NCI-H69 (cell line): ENCODE data around the gene RAP2A.

Source experiments
- DNase-seq: peaks from one replicate; lab custom pipeline; 2025; lab: John Stamatoyannopoulos, UW

RAP2A gene

GRCh38 chr13:97495678-97496077, 61.7 kb downstream of the RAP2A start:
- no peak for DNase-seq

DNA sequence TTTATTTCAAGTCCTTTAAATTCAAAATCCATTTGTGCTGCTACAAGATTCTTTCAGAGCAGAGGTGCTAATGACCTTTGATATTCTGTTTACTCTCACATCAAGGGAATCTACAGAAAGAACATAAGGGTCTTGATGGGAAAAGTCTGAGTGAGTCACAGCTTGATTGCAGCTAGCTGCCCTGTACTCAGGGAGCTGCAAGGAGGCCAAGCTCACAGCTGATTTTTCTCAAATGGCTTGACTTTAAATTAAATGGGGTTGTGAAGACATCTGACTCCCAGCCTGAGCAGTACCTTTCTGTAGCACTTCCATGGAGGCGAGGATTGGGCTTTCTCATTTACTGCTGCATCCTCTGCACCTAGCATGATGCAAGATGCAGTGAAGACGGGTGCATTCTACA, 62.5 kb downstream of the RAP2A start:
- DNase-seq: no peak

DNA sequence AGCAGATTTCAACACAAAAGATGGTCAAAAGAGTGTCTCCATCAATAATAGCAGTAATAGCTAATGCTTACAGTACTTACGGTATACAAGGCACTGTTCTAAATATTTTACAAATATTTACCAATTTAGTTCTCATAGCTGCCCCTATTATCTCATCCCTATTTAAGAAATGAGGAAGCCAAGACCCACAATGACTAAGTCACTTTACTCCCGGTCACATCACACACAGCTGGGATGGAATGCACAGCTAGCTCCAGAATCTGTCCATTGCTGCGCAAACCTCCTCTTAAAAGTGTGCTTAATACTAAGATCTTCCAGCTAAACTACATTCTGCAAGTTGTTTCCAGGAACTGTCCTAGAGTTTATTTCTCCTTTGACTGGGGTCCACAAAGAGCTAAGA, 63.4 kb downstream of the RAP2A start:
- DNase-seq: no peak

GRCh38 chr13:97498419-97498818, 64.5 kb downstream of the RAP2A start:
- no peak for DNase-seq

GRCh38 chr13:97499181-97499580, 65.2 kb downstream of the RAP2A start:
- no peak for DNase-seq

- DNase-seq: no peak
These were observed 68.2 kb downstream of the RAP2A start for GRCh38 chr13:97502181-97502580.

- no peak for DNase-seq
These were observed 68.7 kb downstream of the RAP2A start for GRCh38 chr13:97502706-97503105.

DNA sequence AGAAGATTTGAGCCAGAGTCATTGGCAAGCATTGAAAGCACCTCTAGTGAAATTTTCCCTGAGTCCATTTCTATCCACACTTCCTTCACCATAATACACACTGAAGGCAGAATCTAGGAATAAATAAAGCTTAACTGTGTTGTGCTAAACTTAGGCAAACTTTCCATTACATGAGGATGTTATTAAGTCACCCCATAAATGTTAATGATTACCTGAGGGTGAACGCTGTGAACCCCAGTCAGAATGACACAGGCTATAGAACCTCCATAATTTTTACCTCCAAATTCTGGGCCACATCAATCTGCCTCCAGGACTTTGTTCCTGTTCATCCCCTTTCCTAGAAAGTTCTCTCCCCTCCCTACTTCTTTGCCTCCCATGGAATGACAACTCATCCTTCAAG, 71.0 kb downstream of the RAP2A start:
- DNase-seq: no peak

DNA sequence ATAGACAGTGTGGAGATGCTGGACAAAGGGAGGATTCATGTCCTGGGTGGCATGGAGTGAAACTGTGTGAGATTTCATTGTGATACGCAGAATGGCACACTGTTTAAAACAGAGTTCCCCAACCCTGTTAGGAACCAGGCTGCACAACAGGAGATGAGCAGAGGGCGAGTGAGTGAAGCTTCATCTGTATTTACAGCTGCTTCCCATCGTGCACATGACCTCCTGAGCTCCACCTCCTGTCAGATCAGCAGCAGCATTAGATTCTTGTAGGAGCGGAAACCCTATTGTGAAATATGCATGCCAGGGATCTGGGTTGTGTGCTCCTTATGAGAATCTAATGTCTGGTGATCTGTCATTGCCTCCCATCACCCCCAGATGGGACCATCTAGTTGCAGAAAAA, 72.5 kb downstream of the RAP2A start:
- DNase-seq: peak; percentile 39

GRCh38 chr13:97512732-97513131, 78.8 kb downstream of the RAP2A start:
- no peak for DNase-seq

GRCh38 chr13:97515643-97516042, 81.7 kb downstream of the RAP2A start:
- DNase-seq: no peak

GRCh38 chr13:97517967-97518366, 84.0 kb downstream of the RAP2A start:
- DNase-seq: no peak
